H9 (cell line): ENCODE results near the gene PYROXD2. TPM values are rescaled to one million over a fixed set of nuclear protein-coding genes. Genes with fewer than 3 reads are reported as not detected.

ENCODE experiments used
- DNase-seq: peaks from one replicate; pipeline ENCODE4 v3.0.0-alpha.2; 2017
- H2AFZ ChIP-seq: one replicate; pipeline ENCODE4 v1.6.1; 2013; ENCODE audit warnings: mild to moderate bottlenecking, low read length, control low read depth, moderate library complexity
- H2AK5ac ChIP-seq: 2 replicates; pipeline ENCODE4 v1.6.1; 2013; ENCODE audit warnings: low read length, control low read depth, mixed read lengths; ENCODE audit not compliant: insufficient read length
- H2BK120ac ChIP-seq: one replicate; pipeline ENCODE4 v1.6.1; 2013; ENCODE audit warnings: low read depth, mild to moderate bottlenecking, low read length, control low read depth, inconsistent platforms; ENCODE audit not compliant: poor library complexity, severe bottlenecking
- H2BK12ac ChIP-seq: 2 replicates; pipeline ENCODE4 v1.6.1; 2013; ENCODE audit warnings: low read length, control low read depth, mixed read lengths, low read depth; ENCODE audit not compliant: insufficient read length
- H2BK15ac ChIP-seq: 2 replicates; pipeline ENCODE4 v1.6.1; 2013; ENCODE audit warnings: low read depth, low read length, control low read depth
- H2BK20ac ChIP-seq: one replicate; pipeline ENCODE4 v1.6.1; 2013; ENCODE audit warnings: low read depth, mild to moderate bottlenecking, low read length, control low read depth, inconsistent platforms; ENCODE audit not compliant: poor library complexity, severe bottlenecking
- H2BK5ac ChIP-seq: 2 replicates; pipeline ENCODE4 v1.6.1; 2013; ENCODE audit warnings: low read length, control low read depth, mixed read lengths; ENCODE audit not compliant: insufficient read length
- H3K14ac ChIP-seq: 2 replicates; pipeline ENCODE4 v1.6.1; 2013; ENCODE audit warnings: low read length, control low read depth; ENCODE audit not compliant: insufficient read depth
- H3K18ac ChIP-seq: 2 replicates; pipeline ENCODE4 v1.6.1; 2013; ENCODE audit warnings: low read depth, mild to moderate bottlenecking, mixed read lengths, low read length, control low read depth; ENCODE audit not compliant: insufficient read length
- H3K23ac ChIP-seq: 2 replicates; pipeline ENCODE4 v1.6.1; 2013; ENCODE audit warnings: low read length, control low read depth, mixed read lengths, low read depth; ENCODE audit not compliant: insufficient read length
- H3K23me2 ChIP-seq: 2 replicates; pipeline ENCODE4 v1.6.1; 2013; ENCODE audit warnings: low read depth, mild to moderate bottlenecking, mixed read lengths, low read length, control low read depth; ENCODE audit not compliant: insufficient read length, poor library complexity, severe bottlenecking
- H3K27ac ChIP-seq: 2 replicates; pipeline ENCODE4 v1.5.1; 2013; ENCODE audit warnings: low read length, control low read depth, mixed read lengths, low read depth; ENCODE audit not compliant: insufficient read length
- H3K27me3 ChIP-seq: 2 replicates; pipeline ENCODE4 v1.6.1; 2013; ENCODE audit warnings: low read length, control low read depth, inconsistent platforms; ENCODE audit not compliant: insufficient read depth
- H3K4ac ChIP-seq: 2 replicates; pipeline ENCODE4 v1.6.1; 2013; ENCODE audit warnings: low read depth, mild to moderate bottlenecking, control low read depth, inconsistent platforms, low read length, moderate library complexity
- H3K4me1 ChIP-seq: 2 replicates; pipeline ENCODE4 v1.6.1; 2013; ENCODE audit warnings: low read length, control low read depth, inconsistent platforms; ENCODE audit not compliant: insufficient read depth
- H3K4me2 ChIP-seq: 2 replicates; pipeline ENCODE4 v1.6.1; 2013; ENCODE audit warnings: low read length, control low read depth, mixed read lengths; ENCODE audit not compliant: insufficient read length, insufficient read depth
- H3K56ac ChIP-seq: 2 replicates; pipeline ENCODE4 v1.6.1; 2013; ENCODE audit warnings: low read depth, mild to moderate bottlenecking, mixed read lengths, low read length, control low read depth; ENCODE audit not compliant: insufficient read length
- H3K79me1 ChIP-seq: 2 replicates; pipeline ENCODE4 v1.6.1; 2013; ENCODE audit warnings: low read depth, mild to moderate bottlenecking, moderate library complexity, low read length, control low read depth, inconsistent platforms; ENCODE audit not compliant: insufficient read depth, poor library complexity, severe bottlenecking
- H3K79me2 ChIP-seq: 2 replicates; pipeline ENCODE4 v1.6.1; 2013; ENCODE audit warnings: low read length, control low read depth, inconsistent platforms; ENCODE audit not compliant: insufficient read depth
- H3K9ac ChIP-seq: 2 replicates; pipeline ENCODE4 v1.6.1; 2013; ENCODE audit warnings: low read length, control low read depth, mixed read lengths; ENCODE audit not compliant: insufficient read length; ENCODE audit errors: extremely low read depth
- H3K9me3 ChIP-seq: one replicate; pipeline ENCODE4 v1.6.1; 2013; ENCODE audit warnings: low read depth, low read length, inconsistent platforms; ENCODE audit not compliant: control insufficient read depth
- H3T11ph ChIP-seq: one replicate; pipeline ENCODE4 v1.6.1; 2013; ENCODE audit warnings: mild to moderate bottlenecking, low read length, control low read depth, inconsistent platforms
- H4K20me1 ChIP-seq: one replicate; pipeline ENCODE4 v1.6.1; 2013; ENCODE audit not compliant: control insufficient read depth, insufficient read length, insufficient read depth
- H4K5ac ChIP-seq: 2 replicates; pipeline ENCODE4 v1.6.1; 2013; ENCODE audit warnings: low read depth, mild to moderate bottlenecking, mixed read lengths, low read length, control low read depth; ENCODE audit not compliant: insufficient read length
- H4K8ac ChIP-seq: replicated peaks from 2 replicates; pipeline ENCODE4 v1.6.1; 2013; ENCODE audit warnings: low read length, control low read depth, mixed read lengths, low read depth; ENCODE audit not compliant: insufficient read length
- H4K91ac ChIP-seq: 2 replicates; pipeline ENCODE4 v1.6.1; 2013; ENCODE audit warnings: low read depth, mild to moderate bottlenecking, moderate library complexity, mixed read lengths, low read length, control low read depth; ENCODE audit not compliant: insufficient read length
- H3K27ac Mint-ChIP-seq, 3 experiments: 2 replicates in 2 of 3; 3 replicates in 1 of 3; pipeline ENCODE4 v1.8.0; 2020 to 2021; ENCODE audit warnings: mixed read lengths in 3 of 3, mild to moderate bottlenecking in 1 of 3, moderate library complexity in 1 of 3
- H3K27me3 Mint-ChIP-seq: 2 replicates; pipeline ENCODE4 v1.8.0; 2021; ENCODE audit warnings: low read depth, mild to moderate bottlenecking, moderate library complexity, mixed read lengths
- H3K36me3 Mint-ChIP-seq, 3 experiments: 2 replicates in 2 of 3; 3 replicates in 1 of 3; pipeline ENCODE4 v1.8.0; 2020 to 2021; ENCODE audit warnings: low read depth in 3 of 3, mixed read lengths in 3 of 3; ENCODE audit not compliant: insufficient read depth in 1 of 3
- H3K4me1 Mint-ChIP-seq, 2 experiments: 2 replicates each; pipeline ENCODE4 v1.8.0; 2020; ENCODE audit warnings: mixed read lengths in 2 of 2
- H3K4me3 Mint-ChIP-seq, 2 experiments: 2 replicates in 1 of 2; 3 replicates in 1 of 2; pipeline ENCODE4 v1.8.0; 2020 to 2021; ENCODE audit warnings: mild to moderate bottlenecking in 2 of 2, mixed read lengths in 2 of 2, moderate library complexity in 1 of 2
- H3K9me3 Mint-ChIP-seq, 2 experiments: 2 replicates in 1 of 2; 3 replicates in 1 of 2; pipeline ENCODE4 v1.8.0; 2020; ENCODE audit warnings: mild to moderate bottlenecking in 2 of 2, mixed read lengths in 2 of 2, moderate library complexity in 1 of 2
- CTCF ChIP-seq: fragments of 200-600 bp; sonication (generic); conservative IDR thresholded peaks from 3 replicates; pipeline ENCODE4 v1.8.0; 2021; ENCODE audit warnings: antibody characterized with exemption, mild to moderate bottlenecking
- WGBS: extraction: QIAGEN DNeasy Blood & Tissue Kit; methylation state at CpG from one replicate; pipeline ENCODE4 v1.1.7; 2013; ENCODE audit warnings: missing lambda C conversion rate, low lambda C conversion rate, mixed read lengths; ENCODE audit not compliant: insufficient read length; ENCODE audit errors: extremely low coverage; 5-methylcytosine and 5-hydroxymethylcytosine counted together
- total RNA-seq: library from RNA; stranded (reverse); gene quantifications from 2 replicates; pipeline ENCODE4 v1.2.1, GENCODE V29; 2021

Gene PYROXD2
- total RNA-seq, 1 experiment from 2014 or later, result 5.3 TPM

- H3K27me3 Mint-ChIP-seq, result no peaks in the 10 kb centered on the region
These were observed 18.4 kb upstream of the PYROXD2 start for GRCh38 chr10:98433371-98433770.

More at GRCh38 chr10:98433371-98433770, 18.4 kb upstream of the PYROXD2 start:
- Histone ChIP-seq H4K5ac (no peak overlapping the region), H3K18ac (no peak overlapping the region), H2AFZ (no peak overlapping the region), H3K14ac (no peak overlapping the region), H4K8ac (no peak overlapping the region), H3K9ac (no peak overlapping the region), H4K91ac (no peak overlapping the region), H2BK15ac (no peak overlapping the region), H2BK20ac (no peak overlapping the region), H3K4me2 (no peak overlapping the region), H3T11ph (no peak overlapping the region), H2BK5ac (no peak overlapping the region), H2AK5ac (no peak overlapping the region), H4K20me1 (no peaks in the 10 kb centered on the region), H3K9me3 (no peaks in the 10 kb centered on the region), H3K79me1 (no peaks in the 10 kb centered on the region), H2BK120ac (no peak overlapping the region), H3K79me2 (no peaks in the 10 kb centered on the region), H3K27me3 (no peaks in the 10 kb centered on the region), H3K56ac (no peak overlapping the region), H3K4me1 (no peaks in the 10 kb centered on the region), H3K4ac (no peak overlapping the region), H3K23ac (no peak overlapping the region), H3K23me2 (no peaks in the 10 kb centered on the region), H2BK12ac (no peak overlapping the region), H3K27ac (no peak overlapping the region)
- Mint-ChIP-seq H3K36me3 (peaks cover 66 to 84% (median 76%) of the 10 kb centered on the region in 3 experiments), H3K4me3 (no peak overlapping the region), H3K27ac (no peak overlapping the region), H3K9me3 (peaks cover 21 to 25% of the 10 kb centered on the region in 2 experiments), H3K4me1 (peaks cover 2 to 5% of the 10 kb centered on the region in 2 experiments)
- no peak for TF ChIP-seq CTCF
- WGBS, result no CpG with 5 or more reads among the region's 1 CpG
- DNase-seq, result no peak
